ENCODE measurements around the gene GABBR2. TPM values are rescaled to one million over a fixed set of nuclear protein-coding genes. Genes with fewer than 3 reads are reported as not detected.
"Not testable (repeated sequence)": the region's sequence is repeated elsewhere in the genome, so short reads cannot be mapped to it uniquely, and the experiment has no call there.

GABBR2 gene
- total and polyA plus RNA-seq, 7 experiments from 2014 or later: not detected

GRCh38 chr9:98655428-98655827 is 53.3 kb downstream of the GABBR2 start:
- DNase-seq: not testable (repeated sequence)

GRCh38 chr9:98654247-98654646 is 54.5 kb downstream of the GABBR2 start:
- intact Hi-C loops (cut with micrococcal nuclease): no loop called here
- ChIA-PET CTCF (no interaction called here), POLR2A (no interaction called here)
- peaks cover 0 to 6% (median 0%) of the 10 kb centered on the region in 11 donors for H3K9me3 Mint-ChIP-seq
- peaks cover 2 to 19% (median 5%) of the 10 kb centered on the region in 5 donors for H3K27me3 Mint-ChIP-seq
- no peak overlapping the region for H3K4me3 ChIP-seq (ENCODE audit: low read length)
- H3K27ac ChIP-seq (ENCODE audit: low read depth, low read length): no peak overlapping the region
- H3K4me1 ChIP-seq (ENCODE audit: control insufficient read depth in 2 of 2, insufficient read depth in 2 of 2, low read length in 2 of 2): no peaks in the 10 kb centered on the region
- H3K27me3 ChIP-seq (ENCODE audit: control insufficient read depth in 2 of 2, insufficient read depth in 2 of 2, low read length in 2 of 2): peaks cover 0 to 3% of the 10 kb centered on the region in 2 donors
- H3K36me3 ChIP-seq (ENCODE audit: control insufficient read depth in 2 of 3, insufficient read depth in 3 of 3, low read length in 3 of 3): no peaks in the 10 kb centered on the region
- H3K27ac Mint-ChIP-seq: no peak overlapping the region
- H3K36me3 Mint-ChIP-seq: no peaks in the 10 kb centered on the region
- DNase-seq: no peak
- H3K4me3 Mint-ChIP-seq: no peak overlapping the region
- no peaks in the 10 kb centered on the region for H3K4me1 Mint-ChIP-seq
- ATAC-seq: no peak
- H3K9me3 ChIP-seq (ENCODE audit: control insufficient read depth in 2 of 3, low read length in 3 of 3): no peaks in the 10 kb centered on the region

More at GRCh38 chr9:98655428-98655827, 53.3 kb downstream of the GABBR2 start:
- H3K27ac Mint-ChIP-seq; H3K4me3 ChIP-seq (ENCODE audit: low read length); H3K4me3 Mint-ChIP-seq; H3K4me1 Mint-ChIP-seq; H3K9me3 ChIP-seq (ENCODE audit: control insufficient read depth in 2 of 3, low read length in 3 of 3); ATAC-seq; H3K27me3 ChIP-seq (ENCODE audit: control insufficient read depth in 2 of 2, insufficient read depth in 2 of 2, low read length in 2 of 2); POLR2A ChIA-PET; H3K4me1 ChIP-seq (ENCODE audit: control insufficient read depth in 2 of 2, insufficient read depth in 2 of 2, low read length in 2 of 2); intact Hi-C loops (cut with micrococcal nuclease); CTCF ChIA-PET; H3K36me3 Mint-ChIP-seq; H3K27ac ChIP-seq (ENCODE audit: low read depth, low read length); H3K9me3 Mint-ChIP-seq; H3K36me3 ChIP-seq (ENCODE audit: control insufficient read depth in 2 of 3, insufficient read depth in 3 of 3, low read length in 3 of 3): not testable (repeated sequence)
- peaks cover 0 to 14% (median 5%) of the 10 kb centered on the region in 5 donors for H3K27me3 Mint-ChIP-seq

- intact Hi-C loops (cut with micrococcal nuclease): no loop called here
- peaks cover 0 to 25% (median 12%) of the 10 kb centered on the region in 5 donors for H3K27me3 Mint-ChIP-seq
- ATAC-seq: no peak
- H3K27ac Mint-ChIP-seq: no peak overlapping the region
- Histone ChIP-seq H3K27me3 (ENCODE audit: control insufficient read depth in 2 of 2, insufficient read depth in 2 of 2, low read length in 2 of 2) (peaks cover 0 to 3% of the 10 kb centered on the region in 2 donors), H3K36me3 (ENCODE audit: control insufficient read depth in 2 of 3, insufficient read depth in 3 of 3, low read length in 3 of 3) (no peaks in the 10 kb centered on the region), H3K9me3 (ENCODE audit: control insufficient read depth in 2 of 3, low read length in 3 of 3) (no peaks in the 10 kb centered on the region), H3K27ac (ENCODE audit: low read depth, low read length) (no peak overlapping the region), H3K4me1 (ENCODE audit: control insufficient read depth in 2 of 2, insufficient read depth in 2 of 2, low read length in 2 of 2) (no peaks in the 10 kb centered on the region), H3K4me3 (ENCODE audit: low read length) (no peak overlapping the region)
- ChIA-PET POLR2A (no interaction called here), CTCF (no interaction called here)
- no peaks in the 10 kb centered on the region for H3K4me1 Mint-ChIP-seq
- DNase-seq: no peak
- peaks cover 0 to 6% (median 0%) of the 10 kb centered on the region in 11 donors for H3K9me3 Mint-ChIP-seq
- H3K4me3 Mint-ChIP-seq: no peak overlapping the region
- H3K36me3 Mint-ChIP-seq: no peaks in the 10 kb centered on the region
These were observed 56.0 kb downstream of the GABBR2 start for GRCh38 chr9:98652741-98653140.

- DNase-seq: no peak
- ChIA-PET CTCF (no interaction called here), POLR2A (no interaction called here)
- H3K27ac Mint-ChIP-seq: no peak overlapping the region
- H3K27me3 ChIP-seq (ENCODE audit: control insufficient read depth in 2 of 2, insufficient read depth in 2 of 2, low read length in 2 of 2): peaks cover 0 to 3% of the 10 kb centered on the region in 2 donors
- intact Hi-C loops (cut with micrococcal nuclease): no loop called here
- no peaks in the 10 kb centered on the region for H3K36me3 ChIP-seq (ENCODE audit: control insufficient read depth in 2 of 3, insufficient read depth in 3 of 3, low read length in 3 of 3)
- no peaks in the 10 kb centered on the region for H3K36me3 Mint-ChIP-seq
- no peaks in the 10 kb centered on the region for H3K4me1 Mint-ChIP-seq
- no peak overlapping the region for H3K4me3 ChIP-seq (ENCODE audit: low read length)
- H3K9me3 ChIP-seq (ENCODE audit: control insufficient read depth in 2 of 3, low read length in 3 of 3): no peaks in the 10 kb centered on the region
- H3K9me3 Mint-ChIP-seq: peaks cover 0 to 6% (median 0%) of the 10 kb centered on the region in 11 donors
- no peaks in the 10 kb centered on the region for H3K4me1 ChIP-seq (ENCODE audit: control insufficient read depth in 2 of 2, insufficient read depth in 2 of 2, low read length in 2 of 2)
- H3K27me3 Mint-ChIP-seq: peaks cover 0 to 25% (median 12%) of the 10 kb centered on the region in 5 donors
- no peak overlapping the region for H3K4me3 Mint-ChIP-seq
- H3K27ac ChIP-seq (ENCODE audit: low read depth, low read length): no peak overlapping the region
- ATAC-seq: no peak
These were observed 56.4 kb downstream of the GABBR2 start for GRCh38 chr9:98652302-98652701.

DNA sequence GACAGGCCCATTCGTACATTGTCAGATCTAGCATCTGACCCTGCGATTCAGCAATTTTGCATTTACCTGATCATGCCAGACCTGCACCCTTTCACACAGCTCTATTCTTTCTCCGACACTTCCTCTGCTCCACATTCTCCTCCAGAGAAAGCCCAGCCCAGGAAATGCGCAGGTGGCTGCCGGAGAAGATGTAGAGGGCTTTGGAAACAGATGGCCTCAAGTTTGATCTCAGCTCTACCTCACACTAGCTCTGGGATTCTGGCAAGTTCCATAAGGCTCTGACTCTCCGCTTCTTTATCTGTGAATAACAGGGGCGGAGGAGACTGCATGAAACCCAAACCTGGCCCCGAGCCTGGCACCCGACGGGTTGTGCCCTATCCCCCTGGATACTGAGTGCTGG is 61.5 kb downstream of the GABBR2 start:
- Histone ChIP-seq H3K36me3 (ENCODE audit: control insufficient read depth in 2 of 3, insufficient read depth in 3 of 3, low read length in 3 of 3) (no peaks in the 10 kb centered on the region), H3K4me3 (ENCODE audit: low read length) (no peak overlapping the region), H3K27me3 (ENCODE audit: control insufficient read depth in 2 of 2, insufficient read depth in 2 of 2, low read length in 2 of 2) (no peaks in the 10 kb centered on the region), H3K9me3 (ENCODE audit: control insufficient read depth in 2 of 3, low read length in 3 of 3) (no peaks in the 10 kb centered on the region), H3K4me1 (ENCODE audit: control insufficient read depth in 2 of 2, insufficient read depth in 2 of 2, low read length in 2 of 2) (no peaks in the 10 kb centered on the region), H3K27ac (ENCODE audit: low read depth, low read length) (no peak overlapping the region)
- Mint-ChIP-seq H3K4me3 (no peak overlapping the region), H3K27ac (no peak overlapping the region), H3K9me3 (peaks cover 0 to 3% (median 0%) of the 10 kb centered on the region in 11 donors), H3K4me1 (no peaks in the 10 kb centered on the region), H3K36me3 (peaks cover 0 to 3% (median 0%) of the 10 kb centered on the region in 5 donors), H3K27me3 (peaks cover 2 to 33% (median 25%) of the 10 kb centered on the region in 5 donors)
- no peak for DNase-seq
- POLR2A ChIA-PET: no interaction called here
- intact Hi-C loops (cut with micrococcal nuclease): no loop called here
- CTCF ChIA-PET: no interaction called here
- ATAC-seq: no peak

DNA sequence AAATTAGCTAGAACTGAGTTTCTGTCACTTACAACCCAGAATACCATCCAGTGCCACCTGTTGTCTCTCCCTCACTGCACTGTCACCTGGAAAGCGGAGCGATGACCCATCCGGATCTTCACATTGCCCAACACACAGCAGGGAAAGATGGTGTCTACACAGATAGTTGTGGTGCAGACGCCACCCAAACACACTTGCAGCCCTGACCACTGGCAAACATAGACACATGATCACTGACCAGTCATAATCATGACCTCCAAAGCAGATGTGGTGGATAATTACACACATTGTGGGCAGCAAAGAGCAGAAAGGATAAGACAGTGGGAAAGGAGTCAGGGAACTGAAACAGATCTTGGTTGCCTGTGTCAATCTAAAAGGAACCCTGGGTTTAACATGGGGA is 64.7 kb downstream of the GABBR2 start:
- Mint-ChIP-seq H3K36me3 (peaks cover 0 to 3% (median 0%) of the 10 kb centered on the region in 5 donors), H3K4me3 (no peak overlapping the region), H3K4me1 (no peaks in the 10 kb centered on the region), H3K9me3 (peaks cover 0 to 3% (median 0%) of the 10 kb centered on the region in 11 donors), H3K27me3 (peaks cover 8 to 45% (median 35%) of the 10 kb centered on the region in 5 donors), H3K27ac (no peak overlapping the region)
- H3K27me3 ChIP-seq (ENCODE audit: control insufficient read depth in 2 of 2, insufficient read depth in 2 of 2, low read length in 2 of 2): no peaks in the 10 kb centered on the region
- no peak overlapping the region for H3K4me3 ChIP-seq (ENCODE audit: low read length)
- ATAC-seq: no peak
- H3K36me3 ChIP-seq (ENCODE audit: control insufficient read depth in 2 of 3, insufficient read depth in 3 of 3, low read length in 3 of 3): no peaks in the 10 kb centered on the region
- ChIA-PET CTCF (no interaction called here), POLR2A (no interaction called here)
- intact Hi-C loops (cut with micrococcal nuclease): no loop called here
- H3K9me3 ChIP-seq (ENCODE audit: control insufficient read depth in 2 of 3, low read length in 3 of 3): no peaks in the 10 kb centered on the region
- no peaks in the 10 kb centered on the region for H3K4me1 ChIP-seq (ENCODE audit: control insufficient read depth in 2 of 2, insufficient read depth in 2 of 2, low read length in 2 of 2)
- no peak for DNase-seq
- no peak overlapping the region for H3K27ac ChIP-seq (ENCODE audit: low read depth, low read length)

- DNase-seq (no peak), ATAC-seq (no peak)
- no peaks in the 10 kb centered on the region for H3K9me3 ChIP-seq (ENCODE audit: control insufficient read depth in 2 of 3, low read length in 3 of 3)
- H3K4me3 ChIP-seq (ENCODE audit: low read length): no peak overlapping the region
- Mint-ChIP-seq H3K9me3 (peaks cover 0 to 3% (median 0%) of the 10 kb centered on the region in 11 donors), H3K27ac (no peak overlapping the region), H3K4me1 (no peaks in the 10 kb centered on the region), H3K4me3 (no peak overlapping the region), H3K36me3 (peaks cover 0 to 3% (median 0%) of the 10 kb centered on the region in 5 donors), H3K27me3 (peaks cover 8 to 38% (median 31%) of the 10 kb centered on the region in 5 donors)
- ChIA-PET POLR2A (no interaction called here), CTCF (no interaction called here)
- intact Hi-C loops (cut with micrococcal nuclease): no loop called here
- no peaks in the 10 kb centered on the region for H3K27me3 ChIP-seq (ENCODE audit: control insufficient read depth in 2 of 2, insufficient read depth in 2 of 2, low read length in 2 of 2)
- H3K27ac ChIP-seq (ENCODE audit: low read depth, low read length): no peak overlapping the region
- no peaks in the 10 kb centered on the region for H3K4me1 ChIP-seq (ENCODE audit: control insufficient read depth in 2 of 2, insufficient read depth in 2 of 2, low read length in 2 of 2)
- H3K36me3 ChIP-seq (ENCODE audit: control insufficient read depth in 2 of 3, insufficient read depth in 3 of 3, low read length in 3 of 3): no peaks in the 10 kb centered on the region
These were observed 65.9 kb downstream of the GABBR2 start for GRCh38 chr9:98642661-98643312.

All from naive thymus-derived CD4-positive, alpha-beta T cell (primary cell).